ENCODE results near the gene PDPK1.
"Not testable (repeated sequence)": the region's sequence is repeated elsewhere in the genome, so short reads cannot be mapped to it uniquely, and the experiment has no call there.

GRCh38 chr16:2580818-2581217 is 43.0 kb downstream of the PDPK1 start:
- TF ChIP-seq CTCF (conservative IDR thresholded peaks at IDR 0.05 in 1 of 2, IDR thresholded peaks at IDR 0.05 in 1 of 2; ENCODE audit: extremely low read depth in 1 of 2, insufficient read depth in 1 of 2, low read depth in 1 of 2, low read length in 2 of 2); EZH2 (IDR thresholded peaks at IDR 0.05; ENCODE audit: borderline replicate concordance, low read length): not testable (repeated sequence)

All from mammary epithelial cell (primary cell).